Mucosa of rectum (tissue), 2 donors: ENCODE data around the gene PCDHB14.
"Not testable (repeated sequence)": the region's sequence is repeated elsewhere in the genome, so short reads cannot be mapped to it uniquely, and the experiment has no call there.

ENCODE experiments used
- H3K27ac ChIP-seq, 2 donors: one replicate each; pipeline ENCODE4 v1.7.0; 2013; ENCODE audit warnings: inconsistent platforms in 2 of 2, low read depth in 2 of 2, low read length in 2 of 2
- H3K27me3 ChIP-seq, 2 donors: one replicate each; pipeline ENCODE4 v1.7.0; 2013; ENCODE audit warnings: low read length in 2 of 2; ENCODE audit not compliant: control insufficient read depth in 2 of 2, insufficient read depth in 2 of 2
- H3K36me3 ChIP-seq, 2 donors: one replicate each; pipeline ENCODE4 v1.7.0; 2013; ENCODE audit warnings: low read length in 2 of 2; ENCODE audit not compliant: control insufficient read depth in 2 of 2, insufficient read depth in 2 of 2
- H3K4me1 ChIP-seq, 2 donors: one replicate each; pipeline ENCODE4 v1.7.0; 2013; ENCODE audit warnings: low read length in 2 of 2, mild to moderate bottlenecking in 1 of 2; ENCODE audit not compliant: control insufficient read depth in 2 of 2, insufficient read depth in 2 of 2
- H3K4me3 ChIP-seq, 2 donors: one replicate each; pipeline ENCODE4 v1.7.0; 2013; ENCODE audit warnings: low read length in 2 of 2
- H3K9ac ChIP-seq, 2 donors: one replicate each; pipeline ENCODE4 v1.7.0; 2013; ENCODE audit warnings: low read length in 2 of 2, low read depth in 1 of 2, mild to moderate bottlenecking in 1 of 2
- H3K9me3 ChIP-seq, 2 donors: one replicate each; pipeline ENCODE4 v1.7.0; 2013; ENCODE audit warnings: low read length in 2 of 2; ENCODE audit not compliant: control insufficient read depth in 2 of 2
- donor health status: healthy.
- donor health status: Normal muscosa, but diverticular disease.

The PCDHB14 gene

GRCh38 chr5:141223112-141223783 is at the start of gene PCDHB14:
Gene PCDHB14, plus strand, starts transcription at chr5:141223343. Its CDS starts 163 bp downstream, at chr5:141223506.
- Histone ChIP-seq H3K9ac (no peak within 1 kb of the TSS), H3K4me3 (peak within 1 kb of the TSS; percentile 37 to 39), H3K27ac (no peak within 1 kb of the TSS), H3K36me3 (no peaks in the 10 kb centered on the region), H3K27me3 (no peaks in the 10 kb centered on the region), H3K4me1 (no peaks in the 10 kb centered on the region), H3K9me3 (peaks cover 13 to 17% of the 10 kb centered on the region in 2 donors)

- H3K27ac ChIP-seq, H3K36me3 ChIP-seq, H3K9ac ChIP-seq, H3K4me1 ChIP-seq, H3K4me3 ChIP-seq, H3K27me3 ChIP-seq: not testable (repeated sequence)
- H3K9me3 ChIP-seq, result peaks cover 0 to 23% of the 10 kb centered on the region in 2 donors
Measured at GRCh38 chr5:141174291-141175104, 48.6 kb upstream of the PCDHB14 start.

GRCh38 chr5:141175933-141176332 is 47.2 kb upstream of the PCDHB14 start:
- H3K4me1 ChIP-seq, result no peaks in the 10 kb centered on the region
- no peaks in the 10 kb centered on the region for H3K27me3 ChIP-seq
- H3K4me3 ChIP-seq, result no peak overlapping the region
- no peaks in the 10 kb centered on the region for H3K36me3 ChIP-seq
- no peak overlapping the region for H3K9ac ChIP-seq
- H3K9me3 ChIP-seq, result peaks cover 0 to 23% of the 10 kb centered on the region in 2 donors
- H3K27ac ChIP-seq, result no peak overlapping the region

- not testable (repeated sequence) for H3K36me3 ChIP-seq, H3K4me3 ChIP-seq, H3K9ac ChIP-seq, H3K4me1 ChIP-seq, H3K27me3 ChIP-seq, H3K27ac ChIP-seq
- H3K9me3 ChIP-seq, result peaks cover 0 to 23% of the 10 kb centered on the region in 2 donors
Measured at GRCh38 chr5:141177577-141178191, 45.5 kb upstream of the PCDHB14 start, which contains the start of gene PCDHB8. Gene PCDHB8, plus strand, starts transcription at chr5:141177790. Its CDS starts 245 bp downstream, at chr5:141178035.

- H3K9ac ChIP-seq, H3K4me3 ChIP-seq, H3K36me3 ChIP-seq, H3K27ac ChIP-seq, H3K4me1 ChIP-seq, H3K27me3 ChIP-seq: not testable (repeated sequence)
- peaks cover 3 to 23% of the 10 kb centered on the region in 2 donors for H3K9me3 ChIP-seq
Measured at GRCh38 chr5:141179371-141179770, 43.8 kb upstream of the PCDHB14 start.

GRCh38 chr5:141179876-141180275 is 43.3 kb upstream of the PCDHB14 start:
- not testable (repeated sequence) for H3K27me3 ChIP-seq, H3K4me1 ChIP-seq
- peaks cover 3 to 22% of the 10 kb centered on the region in 2 donors for H3K9me3 ChIP-seq

GRCh38 chr5:141180313-141180712 is 42.8 kb upstream of the PCDHB14 start:
- H3K9me3 ChIP-seq, result peaks cover 3 to 18% of the 10 kb centered on the region in 2 donors
- H3K9ac ChIP-seq, result no peak overlapping the region
- no peaks in the 10 kb centered on the region for H3K27me3 ChIP-seq
- no peaks in the 10 kb centered on the region for H3K4me1 ChIP-seq
- H3K4me3 ChIP-seq, result no peak overlapping the region
- no peaks in the 10 kb centered on the region for H3K36me3 ChIP-seq
- no peak overlapping the region for H3K27ac ChIP-seq

More at GRCh38 chr5:141179876-141180275, 43.3 kb upstream of the PCDHB14 start:
- H3K27ac ChIP-seq, H3K9ac ChIP-seq, H3K36me3 ChIP-seq, H3K4me3 ChIP-seq: not testable (repeated sequence)

- H3K4me3 ChIP-seq, result peak within 1 kb of the TSS; percentile 17 to 24
- no peaks in the 10 kb centered on the region for H3K4me1 ChIP-seq
- H3K9me3 ChIP-seq, result peaks cover 3 to 10% of the 10 kb centered on the region in 2 donors
- H3K27ac ChIP-seq, result no peak within 1 kb of the TSS
- no peaks in the 10 kb centered on the region for H3K27me3 ChIP-seq
- H3K36me3 ChIP-seq, result no peaks in the 10 kb centered on the region
- no peak within 1 kb of the TSS for H3K9ac ChIP-seq
Measured at GRCh38 chr5:141182248-141182647, 40.9 kb upstream of the PCDHB14 start, which contains the start of gene PCDHB16. Gene PCDHB16, plus strand, starts transcription at chr5:141182387. Its CDS starts 173 bp downstream, at chr5:141182560.

- H3K4me3 ChIP-seq, H3K9me3 ChIP-seq: not testable (repeated sequence)
Measured at GRCh38 chr5:141184117-141184855, 38.9 kb upstream of the PCDHB14 start.

More at GRCh38 chr5:141184117-141184855, 38.9 kb upstream of the PCDHB14 start:
- not testable (repeated sequence) for H3K4me1 ChIP-seq, H3K9ac ChIP-seq, H3K36me3 ChIP-seq, H3K27me3 ChIP-seq, H3K27ac ChIP-seq
